Testis (tissue), 2 donors: Measurements from ENCODE around the gene ANAPC15.

Source experiments
- POLR2A ChIP-seq: fragments of 450-650 bp; IDR thresholded peaks from one replicate; pipeline ENCODE4 v1.6.1; 2017; ENCODE audit warnings: antibody characterized with exemption, mild to moderate bottlenecking, moderate library complexity
- TF ChIP-seq, protein P1 (sequence below), 3 experiments: fragments of 450-650 bp in 2 of 3; fragments of 200-600 bp in 1 of 3; sonication (generic) in 1 of 3; IDR thresholded peaks; one replicate each; pipeline ENCODE4 v1.5.1; 2016 to 2019; ENCODE audit warnings: antibody characterized with exemption in 3 of 3, mild to moderate bottlenecking in 2 of 3, moderate library complexity in 1 of 3

DNA sequence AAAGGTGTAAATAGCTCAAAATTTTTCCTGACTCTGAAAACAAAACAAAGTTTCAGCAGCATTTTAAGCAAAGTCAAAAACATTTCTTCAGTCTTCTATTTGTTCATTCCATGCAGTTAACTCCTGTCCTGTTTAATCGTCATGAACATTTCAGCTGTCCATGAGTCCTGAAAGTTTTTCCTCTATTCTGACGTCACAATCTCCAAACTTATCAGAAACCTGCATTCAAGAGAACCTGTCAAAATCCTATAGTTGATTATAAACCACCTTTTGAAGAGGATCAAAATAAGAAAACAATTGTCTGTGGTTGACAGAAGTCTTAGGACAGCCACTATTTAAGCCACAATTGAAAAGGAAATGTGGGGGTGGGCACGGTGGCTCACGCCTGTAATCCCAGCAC is 38.4 kb upstream of the ANAPC15 start:
- TF ChIP-seq, protein P1, sequence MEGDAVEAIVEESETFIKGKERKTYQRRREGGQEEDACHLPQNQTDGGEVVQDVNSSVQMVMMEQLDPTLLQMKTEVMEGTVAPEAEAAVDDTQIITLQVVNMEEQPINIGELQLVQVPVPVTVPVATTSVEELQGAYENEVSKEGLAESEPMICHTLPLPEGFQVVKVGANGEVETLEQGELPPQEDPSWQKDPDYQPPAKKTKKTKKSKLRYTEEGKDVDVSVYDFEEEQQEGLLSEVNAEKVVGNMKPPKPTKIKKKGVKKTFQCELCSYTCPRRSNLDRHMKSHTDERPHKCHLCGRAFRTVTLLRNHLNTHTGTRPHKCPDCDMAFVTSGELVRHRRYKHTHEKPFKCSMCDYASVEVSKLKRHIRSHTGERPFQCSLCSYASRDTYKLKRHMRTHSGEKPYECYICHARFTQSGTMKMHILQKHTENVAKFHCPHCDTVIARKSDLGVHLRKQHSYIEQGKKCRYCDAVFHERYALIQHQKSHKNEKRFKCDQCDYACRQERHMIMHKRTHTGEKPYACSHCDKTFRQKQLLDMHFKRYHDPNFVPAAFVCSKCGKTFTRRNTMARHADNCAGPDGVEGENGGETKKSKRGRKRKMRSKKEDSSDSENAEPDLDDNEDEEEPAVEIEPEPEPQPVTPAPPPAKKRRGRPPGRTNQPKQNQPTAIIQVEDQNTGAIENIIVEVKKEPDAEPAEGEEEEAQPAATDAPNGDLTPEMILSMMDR (IDR thresholded peaks at IDR 0.05) = no peak
- TF ChIP-seq POLR2A = no peak
